K562 (cell line): Measurements from ENCODE around the gene ARHGDIA. TPM values are rescaled to one million over a fixed set of nuclear protein-coding genes. Genes with fewer than 3 reads are reported as not detected.

Experiments
- CBFA2T3 ChIP-seq: fragments of 450-650 bp; IDR thresholded peaks from 2 replicates; pipeline ENCODE4 v1.6.1; 2017
- CBX5 ChIP-seq: IDR thresholded peaks from 2 replicates; pipeline ENCODE4 v1.6.1; 2014; ENCODE audit warnings: low read depth, borderline replicate concordance
- CHCHD3 ChIP-seq: fragments of 250-450 bp; sonication (Bioruptor Pico); IDR thresholded peaks from 2 replicates; pipeline ENCODE4 v2.1.2; 2022; ENCODE audit warnings: mild to moderate bottlenecking
- ETV5 ChIP-seq: sonication (generic); formaldehyde crosslinking; IDR thresholded peaks from 2 replicates; pipeline ENCODE4 v1.4.0; 2020; ENCODE audit warnings: low read depth, mild to moderate bottlenecking, missing genetic modification reagents
- FOS ChIP-seq: IDR thresholded peaks from 3 replicates; pipeline ENCODE4 v1.6.1; 2011; ENCODE audit not compliant: insufficient read length; ENCODE audit errors: extremely low read depth
- FUS ChIP-seq: fragments of 200-400 bp; formaldehyde crosslinking; optimal IDR thresholded peaks from 2 replicates; pipeline ENCODE3; 2017; ENCODE audit warnings: low read depth, low read length
- HDAC8 ChIP-seq: fragments of 450-650 bp; IDR thresholded peaks from 2 replicates; pipeline ENCODE4 v1.6.1; 2016; ENCODE audit warnings: mild to moderate bottlenecking, missing genetic modification characterization, moderate library complexity, missing compliant biosample characterization
- HLTF ChIP-seq: fragments of 450-650 bp; IDR thresholded peaks from 2 replicates; pipeline ENCODE4 v1.6.1; 2016
- IRF2 ChIP-seq: sonication (generic); formaldehyde crosslinking; IDR thresholded peaks from 2 replicates; pipeline ENCODE4 v1.8.1; 2022; ENCODE audit warnings: mild to moderate bottlenecking, missing genetic modification reagents
- NR2F6 ChIP-seq: fragments of 450-650 bp; formaldehyde crosslinking; IDR thresholded peaks from 2 replicates; pipeline ENCODE4 v1.4.0; 2020; ENCODE audit warnings: mild to moderate bottlenecking
- NR3C1 ChIP-seq: sonication (generic); formaldehyde crosslinking; IDR thresholded peaks from 2 replicates; pipeline ENCODE4 v1.8.1; 2022; ENCODE audit warnings: missing genetic modification reagents
- NR4A1 ChIP-seq, 2 experiments: fragments of 250-450 bp in 1 of 2; fragments of 450-650 bp in 1 of 2; sonication (Bioruptor Pico) in 1 of 2; IDR thresholded peaks; 2 replicates each; pipeline versions ENCODE4 v1.4.0 to v1.6.1; 2016 to 2020; ENCODE audit warnings: mild to moderate bottlenecking in 2 of 2, missing compliant biosample characterization in 1 of 2, missing genetic modification characterization in 1 of 2, moderate library complexity in 1 of 2
- NUFIP1 ChIP-seq: fragments of 450-650 bp; IDR thresholded peaks from 2 replicates; pipeline ENCODE4 v1.6.1; 2018; ENCODE audit not compliant: partially characterized antibody
- PRDM10 ChIP-seq: fragments of 450-650 bp; IDR thresholded peaks from 2 replicates; pipeline ENCODE4 v1.6.1; 2018; ENCODE audit not compliant: partially characterized antibody
- TARDBP ChIP-seq: fragments of 450-650 bp; IDR thresholded peaks from 2 replicates; pipeline ENCODE4 v1.6.1; 2016
- XRCC4 ChIP-seq: IDR thresholded peaks from one replicate; pipeline ENCODE4 v1.6.1; 2011; ENCODE audit not compliant: insufficient read depth, insufficient read length; ENCODE audit errors: extremely low read depth
- YY1 ChIP-seq, 3 experiments: IDR thresholded peaks; 2 replicates each; pipeline ENCODE4 v1.6.1; 2011; ENCODE audit warnings: low read length in 2 of 3, mild to moderate bottlenecking in 2 of 3, moderate library complexity in 2 of 3, borderline replicate concordance in 1 of 3, control low read depth in 1 of 3, low read depth in 1 of 3; ENCODE audit not compliant: insufficient read depth in 3 of 3, insufficient replicate concordance in 2 of 3, control insufficient read depth in 1 of 3, insufficient read length in 1 of 3; ENCODE audit errors: extremely low read depth in 1 of 3
- ZBTB7A ChIP-seq: IDR thresholded peaks from 2 replicates; pipeline ENCODE4 v1.6.1; 2011; ENCODE audit warnings: low read depth, mild to moderate bottlenecking, low read length, moderate library complexity, borderline replicate concordance; ENCODE audit not compliant: control insufficient read depth
- ZNF324 ChIP-seq: fragments of 250-450 bp; sonication (Bioruptor Pico); IDR thresholded peaks from 2 replicates; pipeline ENCODE4 v1.4.0; 2020; ENCODE audit warnings: mild to moderate bottlenecking
- polyA plus RNA-seq, 8 experiments: library from polyadenylated mRNA; depleted of rRNA in 4 of 8; stranded (reverse) in 5 of 8; unstranded in 3 of 8; fragments of >200 nt; fragmentation: Nextera tagmentation in 2 of 8; fragmentation: Illumina TruSeq in 1 of 8; extraction: Ambion mirVana in 2 of 8; extraction: Trizol in 1 of 8; gene quantifications; 2 replicates each; pipeline versions ENCODE4 v1.2.1 to v1.2.3, GENCODE V29; 2011 to 2014; ENCODE audit warnings: inconsistent platforms in 1 of 8, missing spikeins in 1 of 8
- total RNA-seq, 7 experiments: library from RNA; depleted of rRNA in 6 of 7; stranded (reverse); fragments of >200 nt in 6 of 7; fragmentation: Illumina TruSeq in 2 of 7; extraction: Trizol in 2 of 7; gene quantifications; 2 replicates each; pipeline versions ENCODE4 v1.2.1 to v1.2.3, GENCODE V29; 2011 to 2021; ENCODE audit warnings: low replicate concordance in 1 of 7
- TF ChIP-seq, protein P1 (sequence below): fragments of 250-450 bp; sonication (Bioruptor Pico); IDR thresholded peaks from 2 replicates; pipeline ENCODE4 v1.5.0; 2021
- TF ChIP-seq, protein P2 (sequence below): fragments of 250-450 bp; sonication (Bioruptor Pico); IDR thresholded peaks from 2 replicates; pipeline ENCODE4 v1.5.0; 2021; ENCODE audit warnings: mild to moderate bottlenecking, moderate library complexity

The ARHGDIA gene
- total and polyA plus RNA-seq, 9 of the 15 experiments (the other 6 are each of a cell fraction or from before 2014, with no cell fraction given) = 9.6 to 340 (median 97.6) TPM

DNA sequence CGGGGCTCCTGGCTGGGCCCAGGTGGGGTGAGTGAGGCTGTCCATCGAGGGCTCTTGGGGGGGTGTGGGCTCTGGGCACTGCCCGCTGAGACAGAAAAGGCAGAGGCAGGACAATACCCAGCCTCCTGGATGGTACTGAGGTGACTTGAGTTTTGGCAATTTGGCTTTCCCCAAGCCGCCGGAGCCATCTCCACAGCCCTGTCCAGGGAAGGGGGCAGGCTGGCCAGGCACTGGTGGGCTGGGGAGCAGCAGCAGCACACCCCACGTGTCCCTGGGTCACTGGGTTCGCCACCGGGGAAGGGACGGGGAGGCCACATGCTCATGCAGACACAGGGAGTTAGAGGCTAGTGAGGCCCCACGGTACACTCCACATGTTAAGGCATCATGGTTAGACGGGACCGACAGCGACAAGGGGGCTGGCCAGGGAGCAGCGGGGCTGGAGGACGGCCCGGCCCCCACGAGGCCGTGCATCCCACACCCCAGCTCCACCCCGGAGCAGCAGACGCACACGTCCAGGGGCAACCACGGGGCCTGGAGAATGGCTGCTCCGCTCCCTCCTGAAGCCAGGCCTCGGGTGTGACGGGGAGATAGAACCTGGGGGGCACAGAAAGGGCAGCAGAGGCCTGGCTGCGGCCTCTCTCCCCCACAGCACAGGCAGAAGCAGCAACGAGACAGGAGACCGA, 3.0 kb downstream of the ARHGDIA start (continued):
- TF ChIP-seq NUFIP1 (no peak), CBX5 (no peak), ZNF324 (CRISPR knock-in tag) (no peak), CBFA2T3 (peak; percentile 81), FUS (no peak), NR4A1 (CRISPR knock-in tag; IDR thresholded peaks at IDR 0.05) (no peak; the same call in 1 of the 2 replicates), NR4A1 (tag; IDR thresholded peaks at IDR 0.05) (no peak; the same call in 1 of the 2 replicates), NR3C1 (CRISPR knock-in tag) (0 out of 2 replicates have a peak, but pooled peaks have one; percentile 10), PRDM10 (no peak), ZBTB7A (0 out of 2 replicates have a peak, but pooled peaks have one; percentile 83), IRF2 (no peak), CHCHD3 (no peak), TARDBP (no peak), YY1 (IDR thresholded peaks at IDR 0.05; ENCODE audit: borderline replicate concordance in 1 of 3, control insufficient read depth in 1 of 3, extremely low read depth in 1 of 3, insufficient read depth in 3 of 3, insufficient read length in 1 of 3, insufficient replicate concordance in 2 of 3, low read depth in 1 of 3, low read length in 2 of 3) (peak in 1 of 3 experiments; percentile 79), HDAC8 (tag) (no peak), XRCC4 (no peak), NR2F6 (no peak), HLTF (peak; percentile 22; the same call in 1 of the 2 replicates), FOS (no peak), ETV5 (CRISPR knock-in tag) (0 out of 2 replicates have a peak, but pooled peaks have one; percentile 13)
- TF ChIP-seq, protein P1, sequence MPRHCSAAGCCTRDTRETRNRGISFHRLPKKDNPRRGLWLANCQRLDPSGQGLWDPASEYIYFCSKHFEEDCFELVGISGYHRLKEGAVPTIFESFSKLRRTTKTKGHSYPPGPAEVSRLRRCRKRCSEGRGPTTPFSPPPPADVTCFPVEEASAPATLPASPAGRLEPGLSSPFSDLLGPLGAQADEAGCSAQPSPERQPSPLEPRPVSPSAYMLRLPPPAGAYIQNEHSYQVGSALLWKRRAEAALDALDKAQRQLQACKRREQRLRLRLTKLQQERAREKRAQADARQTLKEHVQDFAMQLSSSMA (CRISPR knock-in tag) = peak; percentile 67; the same call in 1 of the 2 replicates
- TF ChIP-seq, protein P2, sequence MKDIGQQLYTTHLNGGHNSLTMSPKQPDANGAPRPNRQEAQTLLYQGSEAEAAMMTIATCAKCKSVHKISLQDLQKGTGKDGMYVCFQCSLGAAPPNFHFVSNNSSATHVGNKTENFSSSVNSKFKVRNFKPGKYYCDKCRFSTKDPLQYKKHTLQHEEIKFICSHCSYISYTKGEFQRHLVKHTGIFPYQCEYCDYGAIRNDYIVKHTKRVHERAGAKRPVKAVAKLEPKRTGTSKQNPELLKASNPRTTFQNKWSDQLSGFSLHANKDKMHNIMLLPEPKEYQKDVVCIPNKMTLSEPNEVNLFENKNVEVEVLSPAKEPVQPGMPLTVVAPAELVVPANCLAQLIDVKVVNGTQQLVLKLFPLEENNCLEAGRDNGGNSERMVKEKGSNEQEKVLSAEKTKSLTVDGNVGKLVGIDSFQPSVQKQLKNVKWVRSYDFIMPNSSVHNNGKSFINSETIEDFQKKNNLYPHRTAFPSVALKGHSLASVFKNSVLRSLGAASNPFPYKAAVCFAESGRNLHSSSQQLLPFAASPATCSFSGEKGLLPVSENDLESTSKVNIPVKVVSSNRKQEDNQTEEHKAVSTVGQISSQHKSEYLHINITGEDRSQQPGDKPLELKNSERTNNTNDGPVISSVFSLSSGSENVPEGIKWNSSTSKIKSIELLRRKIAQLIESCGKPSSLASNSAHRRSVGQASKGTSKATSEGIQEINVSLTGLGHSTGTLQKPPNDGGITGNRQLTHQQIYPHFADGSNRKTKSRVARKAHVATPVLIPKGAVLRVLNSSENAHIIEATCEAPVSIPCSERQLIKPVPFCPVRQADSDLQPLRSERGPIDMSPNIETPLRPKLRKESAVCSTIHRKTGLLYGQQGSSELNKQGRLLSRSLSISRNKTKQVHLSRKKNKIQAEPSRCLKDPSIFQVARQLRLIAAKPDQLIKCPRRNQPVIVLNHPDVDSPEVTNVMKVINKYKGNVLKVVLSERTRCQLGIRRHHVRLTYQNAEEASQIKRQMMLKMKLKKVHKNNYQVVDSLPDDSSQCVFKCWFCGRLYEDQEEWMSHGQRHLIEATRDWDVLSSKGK = no peak
